SH-SY5Y (cell line): ENCODE data around the gene CTIF.

Experiments used
- GATA2 ChIP-seq: IDR thresholded peaks from 2 replicates; pipeline ENCODE4 v1.6.1; 2011; ENCODE audit warnings: mild to moderate bottlenecking, low read depth, low read length
- GATA3 ChIP-seq: IDR thresholded peaks from 2 replicates; pipeline ENCODE4 v1.6.1; 2011; ENCODE audit warnings: low read depth, mild to moderate bottlenecking, low read length, moderate library complexity

GRCh38 chr18:48721312-48721711 is 182.5 kb downstream of the CTIF start:
- no peak for TF ChIP-seq GATA3
- TF ChIP-seq GATA2, result no peak
